BJ (cell line): ENCODE data around the gene DDX17. TPM values are rescaled to one million over a fixed set of nuclear protein-coding genes. Genes with fewer than 3 reads are reported as not detected.

ENCODE experiments used
- CTCF ChIA-PET: fragments of 350-600 bp; formaldehyde crosslinking; extraction: SDS; loops from one replicate; lab custom pipeline; 2021; ENCODE audit warnings: antibody characterized with exemption, inconsistent platforms; lab: Yijun Ruan, JAX
- POLR2A ChIA-PET: fragments of 300-600 bp; sonication (Branson Sonifier 250); formaldehyde crosslinking; extraction: SDS; loops from one replicate; lab custom pipeline; 2021; ENCODE audit warnings: antibody characterized with exemption; lab: Charles Lee
- DNase-seq: peaks from one replicate; pipeline ENCODE4 v3.0.0-alpha.2; 2011; ENCODE audit warnings: low read depth
- H3K27me3 ChIP-seq: 2 replicates; pipeline ENCODE4 v1.6.0; 2011; ENCODE audit warnings: low read length; ENCODE audit not compliant: control insufficient read depth, insufficient read depth
- H3K36me3 ChIP-seq: 2 replicates; pipeline ENCODE4 v1.5.1; 2011; ENCODE audit warnings: low read length; ENCODE audit not compliant: control insufficient read depth, insufficient read depth
- H3K4me3 ChIP-seq: 2 replicates; pipeline ENCODE4 v1.5.1; 2011; ENCODE audit warnings: low read depth, mild to moderate bottlenecking, control low read depth, low read length
- CTCF ChIP-seq: IDR thresholded peaks from 2 replicates; pipeline ENCODE4 v1.5.1; 2011; ENCODE audit warnings: low read depth, mild to moderate bottlenecking, control low read depth, inconsistent platforms, low read length, moderate library complexity; ENCODE audit not compliant: insufficient read depth
- polyA plus RNA-seq: library from polyadenylated mRNA; depleted of rRNA; stranded (reverse); fragments of >200 nt; gene quantifications from 2 replicates; pipeline ENCODE4 v1.2.3, GENCODE V29; 2011

Gene DDX17
- polyA plus RNA-seq, 1 experiment: 318 TPM

DNA sequence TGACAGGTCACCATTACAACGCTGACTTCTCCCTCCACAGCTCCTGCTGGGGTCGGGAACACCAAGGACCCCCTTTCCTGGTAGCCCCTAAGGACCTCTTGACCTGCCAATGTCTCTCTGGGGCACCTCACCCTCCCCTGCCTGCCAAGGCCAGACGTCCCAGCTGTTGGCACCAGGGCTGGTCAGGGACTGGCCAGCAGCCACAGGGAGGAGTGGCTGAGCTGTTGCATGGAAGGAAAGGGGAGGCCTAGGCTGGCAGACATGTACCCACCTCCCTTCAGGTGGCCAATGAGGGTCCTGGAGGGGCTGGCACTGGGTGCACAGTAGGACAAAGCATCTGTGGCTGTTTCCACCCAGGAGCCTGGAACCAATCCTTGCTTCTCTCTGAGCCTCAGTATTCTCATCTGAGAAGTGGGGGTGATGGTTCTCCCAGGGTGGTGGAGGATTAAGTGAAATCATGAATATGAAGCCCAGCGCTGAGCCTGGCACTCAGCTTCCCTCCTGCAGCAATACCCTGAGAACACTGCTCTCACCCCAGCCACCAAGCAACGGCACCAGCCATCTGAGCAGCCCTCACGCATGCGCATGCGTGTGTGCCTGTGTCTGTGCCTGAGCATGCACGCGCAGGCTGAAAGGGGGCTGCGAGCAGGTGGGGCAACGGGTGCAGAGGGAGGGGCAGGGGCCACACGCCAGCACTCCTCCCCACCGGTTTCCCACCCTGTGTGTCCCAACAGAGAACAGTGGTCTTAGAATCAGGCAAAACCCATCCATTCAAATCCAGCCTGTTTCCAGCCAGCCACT is 57.0 kb downstream of the DDX17 start:
- Histone ChIP-seq H3K27me3 (peaks cover 55% of the 10 kb centered on the region), H3K4me3 (no peak overlapping the region), H3K36me3 (no peaks in the 10 kb centered on the region)
- no peak for DNase-seq
- no peak for TF ChIP-seq CTCF
- CTCF ChIA-PET: no interaction called here
- POLR2A ChIA-PET: no interaction called here

GRCh38 chr22:38446018-38446601 is 60.0 kb downstream of the DDX17 start:
- H3K36me3 ChIP-seq: no peaks in the 10 kb centered on the region
- ChIA-PET CTCF (interaction anchor here (0.7 to 1.0 kb wide), 2 partner anchors 9 to 11 kb away, joined by 3 read pairs; no protein-coding TSS in a partner anchor), POLR2A (no interaction called here)
- no peak for DNase-seq
- no peak for TF ChIP-seq CTCF
- no peak overlapping the region for H3K4me3 ChIP-seq
- H3K27me3 ChIP-seq: peaks cover 33% of the 10 kb centered on the region

DNA sequence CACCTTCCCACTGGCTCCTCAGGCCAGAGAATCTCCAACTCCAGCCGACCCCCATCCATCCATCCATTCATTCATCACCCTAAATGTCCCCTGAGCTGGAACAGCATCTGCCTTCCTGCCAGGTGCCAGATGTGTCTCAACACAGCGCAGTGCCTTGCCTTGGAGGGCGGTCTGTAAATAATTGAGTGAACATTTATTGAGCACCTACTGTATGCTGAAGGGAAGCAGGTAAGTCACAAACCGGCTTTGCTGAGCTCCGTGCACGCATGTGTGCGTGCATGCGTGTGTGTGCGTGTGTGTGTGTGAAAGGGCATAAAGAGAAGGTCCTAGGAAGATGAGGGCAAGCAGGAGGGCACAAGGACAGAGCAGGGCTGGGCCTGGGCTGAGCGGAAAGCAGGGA is 61.3 kb downstream of the DDX17 start:
- Histone ChIP-seq H3K36me3 (no peaks in the 10 kb centered on the region), H3K27me3 (peaks cover 25% of the 10 kb centered on the region), H3K4me3 (no peak overlapping the region)
- no peak for DNase-seq
- POLR2A ChIA-PET: no interaction called here
- TF ChIP-seq CTCF: no peak
- CTCF ChIA-PET: no interaction called here

GRCh38 chr22:38443628-38444521 is 62.2 kb downstream of the DDX17 start:
- DNase-seq: no peak
- POLR2A ChIA-PET: no interaction called here
- H3K27me3 ChIP-seq: peaks cover 21% of the 10 kb centered on the region
- no peak overlapping the region for H3K4me3 ChIP-seq
- H3K36me3 ChIP-seq: no peaks in the 10 kb centered on the region
- CTCF ChIA-PET: no interaction called here
- TF ChIP-seq CTCF: no peak
